HG03432 (cell line): ENCODE measurements around the gene CFAP126.
"Not testable (repeated sequence)": the region's sequence is repeated elsewhere in the genome, so short reads cannot be mapped to it uniquely, and the experiment has no call there.

Source experiments
- ATAC-seq: cut with Tn5 transposase; IDR thresholded peaks from one replicate; pipeline ENCODE4 v1.9.1; 2021; ENCODE audit warnings: mild to moderate bottlenecking, moderate library complexity; ENCODE audit not compliant: unreplicated experiment

Gene CFAP126, protein sequence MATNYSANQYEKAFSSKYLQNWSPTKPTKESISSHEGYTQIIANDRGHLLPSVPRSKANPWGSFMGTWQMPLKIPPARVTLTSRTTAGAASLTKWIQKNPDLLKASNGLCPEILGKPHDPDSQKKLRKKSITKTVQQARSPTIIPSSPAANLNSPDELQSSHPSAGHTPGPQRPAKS

DNA sequence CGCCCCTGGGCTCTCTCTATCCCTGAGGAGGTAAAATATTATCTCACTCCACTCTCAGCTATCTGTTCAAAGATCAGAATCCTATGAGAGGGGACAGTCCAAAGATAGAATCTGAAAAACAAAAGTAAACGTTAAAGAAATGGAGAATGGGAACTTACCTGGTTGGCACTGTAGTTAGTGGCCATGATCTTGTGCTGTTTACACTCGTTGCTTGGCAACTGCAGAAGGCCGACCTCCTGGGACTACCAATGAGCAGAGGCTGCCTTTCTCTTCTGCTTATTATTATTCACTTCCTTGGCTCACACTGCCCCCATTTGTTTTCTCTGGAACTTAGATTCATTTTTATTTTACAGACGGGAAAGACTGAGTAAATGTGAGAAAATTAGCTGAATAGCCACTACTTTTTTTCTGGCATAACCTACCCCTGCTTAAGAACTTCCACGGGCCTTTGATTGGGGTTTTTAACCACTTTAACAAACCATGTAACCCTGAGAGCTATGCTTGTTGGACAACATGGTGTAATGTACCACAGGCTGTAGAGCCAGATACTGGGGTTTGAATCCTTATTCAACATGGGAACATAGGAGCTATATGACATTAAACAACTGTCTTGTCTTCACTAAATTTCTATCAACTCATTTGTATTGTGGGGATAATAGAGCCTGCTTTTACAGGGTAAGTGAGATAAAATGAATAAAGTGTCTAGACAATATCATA is at the start of gene CFAP126:
Gene CFAP126 (minus strand): TSS at position 193 of the 717 bp plus-strand sequence. CDS start 8 bp downstream, at position 185.
- ATAC-seq = peak; percentile 99

DNA sequence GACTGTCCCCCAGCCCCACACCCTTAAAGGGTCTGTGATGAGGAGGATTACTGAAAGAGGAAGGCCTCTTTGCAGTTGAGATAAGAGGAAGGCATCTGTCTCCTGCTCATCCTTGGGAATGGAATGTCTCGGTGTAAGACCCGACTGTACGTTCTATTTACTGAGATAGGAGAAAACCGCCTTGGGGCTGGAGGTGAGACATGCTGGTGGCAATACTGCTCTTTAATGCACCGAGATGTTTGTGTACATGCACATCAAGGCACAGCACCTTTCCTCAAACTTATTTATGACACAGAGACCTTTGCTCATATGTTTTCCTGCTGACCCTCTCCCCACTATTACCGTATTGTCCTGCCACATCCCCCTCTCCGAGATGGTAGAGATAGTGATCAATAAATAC is 45.4 kb upstream of the CFAP126 start:
- not testable (repeated sequence) for ATAC-seq

DNA sequence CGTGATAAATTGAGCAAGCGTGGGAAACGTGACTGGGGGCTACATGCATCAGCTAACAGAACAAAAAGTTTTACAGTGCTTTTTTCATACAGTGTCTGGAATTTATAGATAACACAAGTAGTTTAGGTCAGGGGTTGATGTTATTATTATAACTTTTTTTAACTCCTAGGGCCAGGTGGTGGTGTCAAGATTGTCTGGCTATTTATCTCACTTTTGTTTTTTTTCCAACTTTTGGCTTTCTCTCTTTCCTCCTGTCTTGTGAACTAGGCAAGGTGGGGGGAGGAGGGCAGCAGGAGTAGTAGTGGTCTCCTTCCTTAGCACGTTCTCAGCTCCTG is 42.9 kb upstream of the CFAP126 start:
- not testable (repeated sequence) for ATAC-seq

DNA sequence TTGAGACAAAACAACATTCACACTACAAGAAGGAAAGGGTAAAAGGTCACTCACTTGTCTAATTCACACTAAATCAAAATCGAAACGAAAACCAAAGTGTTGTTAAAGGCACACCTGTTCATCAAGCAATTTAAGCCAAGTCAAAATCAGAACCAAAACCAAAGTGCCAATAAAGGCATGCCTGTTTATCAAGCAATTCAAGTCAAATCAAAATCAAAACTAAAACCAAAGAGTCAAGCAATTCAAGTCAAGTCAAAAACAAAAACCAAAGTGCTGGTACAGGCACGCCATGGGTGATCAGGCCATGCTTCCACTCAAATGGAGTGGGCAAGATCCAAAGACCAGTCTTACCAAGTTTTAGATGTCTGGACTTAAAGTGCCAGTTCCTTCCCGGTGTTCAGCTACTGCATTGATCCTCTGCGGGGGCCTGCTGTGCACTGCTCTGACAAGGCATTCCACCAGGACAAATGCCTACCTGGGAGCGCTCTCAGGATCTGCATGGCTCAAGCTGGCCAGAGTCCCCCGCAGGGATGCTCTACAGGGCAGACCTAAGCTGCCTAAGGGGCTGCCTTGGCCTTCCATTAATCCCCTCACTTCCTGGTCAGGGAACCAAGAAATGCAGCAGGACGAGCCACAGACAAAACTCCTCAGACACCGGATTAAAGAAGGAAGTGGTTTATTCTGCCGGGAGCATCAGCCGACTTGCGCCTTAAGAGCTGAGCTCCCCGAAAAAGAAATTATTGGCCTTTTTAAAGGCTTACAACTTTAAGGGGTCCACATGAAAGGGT is 42.4 kb upstream of the CFAP126 start:
- not testable (repeated sequence) for ATAC-seq

DNA sequence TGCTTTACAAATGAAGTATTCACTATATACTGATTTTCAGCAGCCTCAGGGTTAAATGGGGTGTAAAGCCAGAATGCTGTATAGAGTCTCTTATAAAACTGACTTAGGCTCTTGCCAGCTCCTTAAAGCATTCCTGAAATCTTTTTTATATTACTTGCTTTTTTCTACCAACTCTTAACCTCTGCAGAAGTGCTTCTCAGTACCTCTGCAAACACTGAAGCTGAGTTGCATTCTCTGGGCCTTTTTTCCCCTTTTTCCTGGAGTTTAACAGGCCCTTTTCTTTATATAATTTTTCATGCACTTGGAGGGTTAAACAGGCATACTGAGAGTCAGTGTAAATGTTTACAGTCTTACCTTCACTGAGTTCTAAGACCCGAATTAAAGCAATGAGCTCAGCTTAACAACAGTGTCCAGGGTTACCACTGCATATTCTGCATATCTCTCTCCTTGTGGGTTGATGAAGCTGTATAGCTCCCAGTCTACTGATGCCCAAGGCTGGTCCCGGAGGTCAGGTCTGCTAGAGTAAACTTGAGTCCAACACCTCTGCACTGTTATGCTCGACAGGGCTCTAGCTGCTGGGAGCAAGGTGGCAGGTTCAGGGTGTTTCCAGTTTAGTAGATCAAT is 40.9 kb upstream of the CFAP126 start:
- ATAC-seq = no peak

DNA sequence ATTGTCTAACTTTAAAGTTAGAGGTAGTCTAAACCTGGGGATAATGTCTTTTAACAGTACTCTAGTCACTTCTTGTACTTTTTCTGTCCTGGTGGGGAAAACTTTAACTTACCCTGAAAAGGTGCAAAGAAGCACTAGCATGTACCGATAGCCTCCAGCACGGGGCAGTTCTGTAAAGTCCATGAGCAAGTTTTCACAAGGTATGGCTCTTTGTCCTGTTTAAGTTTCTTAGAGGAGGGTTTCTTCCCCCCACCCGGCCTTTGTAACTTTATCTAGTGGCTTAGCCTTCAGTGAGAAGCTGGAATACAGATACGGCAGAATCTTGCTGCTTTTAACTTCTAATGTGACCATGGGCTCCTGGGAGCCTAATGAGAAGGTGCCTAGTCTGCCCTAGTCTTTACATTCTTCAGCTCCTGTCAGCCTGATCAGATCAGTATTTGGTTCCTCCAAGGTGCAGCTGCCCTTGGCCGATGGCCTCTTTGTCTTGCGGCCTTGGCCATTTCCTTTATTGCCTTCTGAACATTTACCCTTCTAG is 39.8 kb upstream of the CFAP126 start:
- ATAC-seq = no peak

DNA sequence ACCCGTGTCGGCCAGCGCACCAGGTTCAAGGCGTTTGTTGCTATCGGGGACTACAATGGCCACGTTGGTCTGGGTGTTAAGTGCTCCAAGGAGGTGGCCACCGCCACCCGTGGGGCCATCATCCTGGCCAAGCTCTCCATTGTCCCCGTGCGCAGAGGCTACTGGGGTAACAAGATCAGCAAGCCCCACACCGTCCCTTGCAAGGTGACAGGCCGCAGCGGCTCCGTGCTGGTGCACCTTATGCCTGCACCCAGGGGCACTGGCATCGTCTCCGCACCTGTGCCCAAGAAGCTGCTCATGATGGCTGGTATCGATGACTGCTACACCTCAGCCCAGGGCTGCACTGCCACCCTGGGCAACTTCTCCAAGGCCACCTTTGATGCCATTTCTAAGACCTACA is 38.9 kb upstream of the CFAP126 start:
- ATAC-seq = not testable (repeated sequence)

DNA sequence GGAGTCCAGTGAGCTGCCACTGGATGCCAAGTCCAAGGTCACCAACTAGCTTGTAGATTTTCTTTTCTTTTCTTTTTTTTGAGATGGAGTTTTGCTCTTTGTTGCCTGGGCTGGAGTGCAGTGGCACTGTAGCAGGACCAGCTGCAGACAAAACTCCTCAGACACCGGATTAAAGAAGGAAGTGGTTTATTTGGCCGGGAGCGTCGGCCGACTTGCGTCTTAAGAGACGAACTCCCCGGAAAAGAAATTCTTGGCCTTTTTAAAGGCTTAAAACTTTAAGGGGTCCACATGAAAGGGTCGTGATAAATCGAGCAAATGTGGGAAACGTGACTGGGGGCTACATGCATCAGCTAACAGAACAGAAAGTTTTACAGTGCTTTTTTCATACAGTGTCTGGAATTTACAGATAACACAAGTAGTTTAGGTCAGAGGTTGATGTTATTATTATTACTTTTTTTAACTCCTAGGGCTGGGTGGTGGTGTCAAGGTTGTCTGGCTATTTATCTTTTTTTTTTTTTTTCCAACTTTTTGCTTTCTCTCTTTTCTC is 36.4 kb upstream of the CFAP126 start:
- ATAC-seq = no peak

DNA sequence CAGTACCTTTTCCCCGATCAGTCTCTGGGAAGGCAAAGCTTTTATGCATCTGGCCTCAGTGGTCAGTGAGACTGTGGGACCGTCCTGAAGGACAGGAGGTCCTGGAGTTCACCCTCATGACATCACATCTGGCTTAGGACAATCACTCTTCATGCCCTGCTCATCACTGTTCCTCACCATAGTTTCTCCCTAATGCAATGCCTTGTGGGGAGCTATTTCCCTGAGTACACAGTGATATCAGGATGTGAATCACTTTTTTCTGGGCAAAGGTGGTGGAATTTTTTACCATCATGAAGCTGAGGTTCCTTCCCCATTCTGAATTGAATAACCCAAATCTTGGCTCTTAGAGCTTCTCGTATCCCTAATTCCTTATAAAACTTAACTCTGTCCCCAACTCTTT is 34.8 kb upstream of the CFAP126 start:
- no peak for ATAC-seq

DNA sequence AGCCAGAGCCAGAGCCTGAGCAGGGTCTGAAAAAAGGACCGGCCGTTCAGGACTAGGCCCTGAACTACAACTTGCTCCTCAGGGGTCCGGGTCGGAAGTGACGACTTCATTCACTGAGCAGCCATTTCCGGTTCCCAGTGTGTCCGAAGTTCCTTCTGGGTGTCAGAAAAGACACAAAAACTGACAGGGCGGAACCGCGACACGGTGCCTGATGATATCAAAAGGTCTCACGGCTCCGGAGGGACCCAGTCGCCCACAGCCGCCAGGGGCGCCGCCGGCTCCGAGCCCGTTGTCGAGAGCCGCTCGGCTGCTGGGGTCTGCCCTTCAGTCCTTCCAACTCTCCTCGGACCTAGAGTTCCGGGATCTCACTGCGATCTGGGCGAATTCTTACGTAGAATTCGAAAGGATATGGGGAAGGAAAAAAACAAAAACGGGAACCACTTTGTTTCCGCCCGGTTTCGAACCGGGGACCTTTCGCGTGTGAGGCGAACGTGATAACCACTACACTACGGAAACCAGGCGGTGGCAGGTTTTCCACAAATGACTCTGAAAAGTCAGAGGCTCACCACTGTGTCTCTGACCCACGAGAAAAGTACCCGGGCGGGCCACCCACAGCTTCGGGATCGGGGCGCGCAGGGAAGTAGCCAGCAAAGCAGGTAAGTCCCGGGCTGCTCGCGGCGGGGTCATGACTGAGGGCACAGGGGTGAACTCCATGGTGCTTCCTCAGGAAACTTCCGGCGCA is 31.8 kb upstream of the CFAP126 start:
- ATAC-seq = peak; percentile 75

DNA sequence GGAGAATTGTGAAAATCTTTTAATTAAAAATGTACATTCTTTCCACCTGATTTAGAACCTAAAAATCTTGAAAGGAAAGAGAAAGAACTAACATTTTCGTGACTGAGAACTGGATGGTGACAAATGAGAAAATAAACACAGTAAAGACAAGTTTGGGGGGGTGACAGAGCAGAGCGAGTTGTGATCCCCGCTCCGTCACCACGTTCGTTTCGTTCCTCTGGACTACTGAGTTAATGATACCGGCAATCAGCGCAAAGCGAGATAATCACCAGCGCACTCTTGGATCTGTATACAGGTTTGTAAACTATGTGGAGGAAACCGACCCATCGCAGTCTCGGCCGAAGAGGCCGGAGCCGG is 31.2 kb upstream of the CFAP126 start:
- ATAC-seq = no peak

DNA sequence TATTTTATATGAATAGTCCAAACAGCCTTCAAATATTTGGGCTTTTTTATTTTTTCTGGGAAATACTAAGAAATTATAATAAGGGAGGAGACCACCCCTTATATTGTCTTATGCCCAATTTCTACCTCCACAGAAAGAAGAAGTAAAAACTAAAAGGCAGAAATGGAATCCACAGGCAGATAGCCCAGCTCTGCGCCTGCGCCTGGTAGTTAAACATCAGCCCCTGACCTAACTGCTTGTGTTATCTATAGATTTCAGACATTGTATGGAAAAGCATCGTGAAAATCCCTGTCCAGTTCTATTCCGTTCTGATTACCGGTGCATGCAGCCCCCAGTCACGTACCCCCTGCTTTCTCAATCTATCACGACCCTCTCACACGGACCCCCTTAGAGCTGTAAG is 29.4 kb upstream of the CFAP126 start:
- not testable (repeated sequence) for ATAC-seq

DNA sequence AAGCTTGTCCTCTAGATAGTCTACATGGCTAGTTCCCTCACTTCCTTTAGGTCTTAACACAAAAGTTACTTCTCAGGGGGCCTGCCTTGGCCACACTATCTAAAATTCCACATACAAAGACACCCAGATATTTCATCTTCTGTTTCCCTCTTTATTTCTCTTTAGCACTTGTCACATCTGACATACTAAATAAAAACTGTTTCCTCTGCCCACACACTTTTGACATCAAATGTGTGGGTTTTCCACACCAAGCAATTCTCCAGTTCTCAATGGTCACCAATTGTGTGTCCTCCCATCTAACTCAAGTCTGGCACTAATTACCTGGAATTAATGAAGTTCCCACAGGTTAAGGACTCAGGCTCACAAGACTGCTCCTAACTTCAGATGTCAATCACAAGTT is 25.5 kb upstream of the CFAP126 start:
- no peak for ATAC-seq

DNA sequence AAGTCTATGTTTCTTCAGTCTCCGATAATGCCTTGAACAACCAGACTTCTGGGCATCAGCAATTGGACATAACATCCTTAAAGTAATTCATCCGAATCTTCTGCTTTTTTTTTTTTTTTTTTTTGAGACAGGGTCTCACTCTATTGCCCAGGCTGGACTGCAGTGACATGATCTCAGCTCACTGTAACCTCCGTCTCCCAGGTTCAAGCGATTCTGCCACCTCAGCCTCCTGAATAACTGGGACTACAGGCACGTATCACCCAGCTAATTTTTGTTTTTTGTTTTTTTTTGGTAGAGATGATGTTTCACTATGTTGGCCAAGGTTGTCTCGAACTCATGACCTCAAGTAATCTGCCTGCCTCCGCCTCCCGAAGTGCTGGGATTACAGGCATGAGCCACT is 23.9 kb upstream of the CFAP126 start:
- ATAC-seq = no peak

DNA sequence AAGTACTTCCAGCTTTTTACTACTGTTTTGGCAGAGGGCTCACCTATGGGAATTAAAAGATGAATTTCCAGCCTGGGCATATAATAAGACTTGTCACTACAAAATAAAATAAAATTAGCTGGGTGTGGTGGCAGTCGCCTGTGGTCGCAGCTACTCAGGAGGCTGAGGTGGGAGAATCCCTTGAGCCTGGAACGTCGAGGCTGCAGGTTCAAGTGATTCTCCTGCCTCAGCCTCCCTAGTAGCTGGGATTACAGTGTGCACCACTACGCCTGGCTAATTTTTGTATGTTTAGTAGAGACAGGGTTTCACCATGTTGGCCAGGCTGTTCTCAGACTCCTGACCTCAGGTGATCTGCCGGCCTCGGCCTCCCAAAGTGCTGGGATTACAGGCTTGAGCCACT is 23.5 kb upstream of the CFAP126 start:
- not testable (repeated sequence) for ATAC-seq

DNA sequence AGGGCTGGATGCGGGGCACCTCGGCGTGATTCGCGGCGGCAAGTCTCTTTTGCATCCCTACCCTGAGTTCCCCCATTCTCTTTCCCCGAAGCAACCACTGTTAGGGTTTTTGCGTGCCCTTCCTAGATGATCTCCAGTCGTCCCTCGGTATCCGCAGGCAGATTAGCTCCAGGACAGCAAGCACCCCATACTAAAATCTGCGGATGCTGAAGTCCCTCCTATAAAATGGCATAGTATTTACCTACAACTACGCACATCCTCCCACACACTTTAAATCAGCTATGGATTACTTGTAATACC is 22.8 kb upstream of the CFAP126 start:
- no peak for ATAC-seq

DNA sequence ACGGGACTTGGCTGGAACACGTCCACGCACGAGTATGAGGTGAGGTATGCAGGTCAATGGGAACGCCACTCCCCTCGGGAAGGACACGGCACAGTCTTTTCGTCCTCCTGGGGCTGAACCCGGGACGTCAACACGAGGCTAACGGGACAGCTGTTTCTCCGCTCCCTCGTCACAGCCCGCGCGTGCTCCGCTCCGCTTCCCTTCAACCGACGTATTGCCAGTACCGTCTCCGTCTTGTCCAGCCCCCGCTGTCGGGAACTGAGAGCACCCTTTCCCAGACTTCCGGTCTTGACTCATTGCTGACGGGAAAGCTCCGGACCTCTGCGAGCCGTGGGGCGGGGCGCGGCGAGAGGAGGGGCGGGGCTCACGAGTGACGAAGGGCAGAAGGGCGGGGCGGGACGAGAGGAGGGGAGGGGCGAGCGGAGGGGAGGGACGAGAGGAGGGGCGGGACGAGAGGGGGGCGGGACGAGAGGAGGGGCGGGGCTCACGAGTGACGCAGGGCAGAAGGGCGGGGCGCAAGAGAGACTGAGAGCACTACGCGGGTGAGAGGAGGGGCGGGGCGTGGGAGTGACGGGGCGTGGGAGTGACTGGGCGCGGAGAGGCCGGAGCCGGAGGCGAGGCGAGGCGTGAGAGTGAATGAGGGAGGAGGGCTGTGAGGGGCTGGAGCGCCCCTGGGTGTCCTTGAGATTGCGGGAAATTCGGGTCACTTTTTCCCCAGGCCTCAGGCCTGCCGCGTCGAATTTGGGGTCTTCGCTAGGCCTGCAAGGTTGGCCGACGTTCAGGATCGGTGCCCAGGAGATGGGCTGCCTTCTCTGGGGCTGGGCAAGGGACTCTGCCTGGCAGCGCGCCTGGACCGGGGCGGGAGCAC is 22.2 kb upstream of the CFAP126 start:
- ATAC-seq = peak; percentile 84

DNA sequence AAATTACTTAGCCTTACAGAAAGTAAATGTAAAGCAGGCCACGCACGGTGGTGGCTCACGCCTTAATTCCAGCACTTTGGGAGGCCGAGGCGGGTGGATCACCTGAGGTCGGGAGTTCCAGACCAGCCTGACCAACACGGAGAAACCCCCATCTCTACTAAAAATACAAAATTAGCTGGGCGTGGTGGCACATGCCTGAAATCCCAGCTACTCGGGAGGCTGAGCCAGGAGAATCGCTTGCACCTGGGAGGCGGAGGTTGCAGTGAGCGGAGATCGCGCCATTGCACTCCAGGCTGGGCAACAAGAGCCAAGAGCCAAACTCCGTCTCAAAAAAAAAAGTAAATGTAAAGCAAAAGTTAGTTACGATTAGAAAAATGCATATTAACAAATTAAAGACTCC is 21.5 kb upstream of the CFAP126 start:
- not testable (repeated sequence) for ATAC-seq

DNA sequence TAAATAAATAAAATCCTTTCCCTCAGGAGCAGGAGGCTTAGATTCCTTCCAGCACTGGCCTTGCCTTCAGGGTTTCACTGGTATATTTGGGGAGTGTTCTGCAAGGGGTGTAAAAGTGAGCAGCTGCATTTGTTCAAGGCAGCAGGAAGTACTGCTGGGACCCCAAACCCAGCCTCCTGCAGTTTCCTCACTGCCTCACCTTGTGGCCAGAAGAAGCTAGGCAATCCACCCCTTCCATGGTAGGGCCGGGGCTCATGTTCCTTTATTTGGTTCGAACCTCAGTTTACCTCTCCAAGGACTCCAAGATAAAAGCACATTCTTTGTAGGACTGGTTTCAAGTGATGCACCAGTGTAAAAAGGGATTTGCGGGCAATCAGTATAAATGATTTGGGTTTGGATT is 21.0 kb upstream of the CFAP126 start:
- no peak for ATAC-seq
